GM23248 (cell line): ENCODE data around the gene GMNN.

Experiments used
- EZH2 ChIP-seq: fragments of 200-600 bp; sonication (generic); IDR thresholded peaks from 2 replicates; pipeline ENCODE4 v1.6.1; 2018; ENCODE audit warnings: antibody characterized with exemption, mild to moderate bottlenecking; ENCODE audit not compliant: insufficient read depth, poor library complexity, severe bottlenecking
- EZH2phosphoT487 ChIP-seq: fragments of 200-600 bp; sonication (generic); IDR thresholded peaks from 2 replicates; pipeline ENCODE4 v1.6.1; 2018; ENCODE audit warnings: antibody characterized with exemption, moderate library complexity, mild to moderate bottlenecking, low read depth; ENCODE audit not compliant: insufficient read depth

GRCh38 chr6:24821860-24822444 lies 47.2 kb downstream of the GMNN start:
- TF ChIP-seq EZH2 (no peak), EZH2phosphoT487 (no peak)
